Omental fat pad (tissue), 4 donors: ENCODE data around the gene LYZL4. TPM values are rescaled to one million over a fixed set of nuclear protein-coding genes. Genes with fewer than 3 reads are reported as not detected.

Experiments
- ATAC-seq: fragments of 150-250 bp; one replicate; pipeline ENCODE4 v1.9.1; 2016; ENCODE audit warnings: mild to moderate bottlenecking, moderate library complexity; ENCODE audit not compliant: low FRiP score
- DNase-seq: peaks from one replicate; pipeline ENCODE4 v3.0.0-alpha.2; 2019; ENCODE audit warnings: low spot score
- CTCF ChIP-seq, 3 donors: fragments of 450-650 bp; IDR thresholded peaks; one replicate each; pipeline ENCODE4 v1.5.1; 2016 to 2017; ENCODE audit warnings: antibody characterized with exemption in 3 of 3, mild to moderate bottlenecking in 3 of 3, moderate library complexity in 2 of 3
- total RNA-seq, 4 donors: library from RNA; depleted of rRNA; stranded (reverse); fragments of >200 nt; gene quantifications; one replicate each; pipeline ENCODE4 v1.1.0, GENCODE V29; 2016

LYZL4 gene
- total RNA-seq, 4 donors from 2014 or later = not detected

- no peak for DNase-seq
- no peak for TF ChIP-seq CTCF (IDR thresholded peaks at IDR 0.05)
- ATAC-seq = no peak
These were observed 2.2 kb upstream of the LYZL4 start for GRCh38 chr3:42412526-42413155.

GRCh38 chr3:42411429-42411828 is 1.0 kb upstream of the LYZL4 start:
- DNase-seq (no peak), ATAC-seq (no peak)
- TF ChIP-seq CTCF (IDR thresholded peaks at IDR 0.05) = no peak

GRCh38 chr3:42408156-42408555 is 2.3 kb downstream of the LYZL4 start:
- TF ChIP-seq CTCF (IDR thresholded peaks at IDR 0.05) = no peak
- ATAC-seq (no peak), DNase-seq (no peak)

GRCh38 chr3:42406727-42407450 is 3.5 kb downstream of the LYZL4 start:
- TF ChIP-seq CTCF (IDR thresholded peaks at IDR 0.05) = no peak
- no peak for DNase-seq
- no peak for ATAC-seq

GRCh38 chr3:42405857-42406256 is 4.6 kb downstream of the LYZL4 start:
- no peak for TF ChIP-seq CTCF (IDR thresholded peaks at IDR 0.05)
- ATAC-seq (no peak), DNase-seq (no peak)

GRCh38 chr3:42403737-42404136 is 6.7 kb downstream of the LYZL4 start:
- TF ChIP-seq CTCF (IDR thresholded peaks at IDR 0.05) = no peak
- ATAC-seq (no peak), DNase-seq (no peak)
